ENCODE data around the gene SLC9A7.

The SLC9A7 gene

GRCh38 chrX:46561824-46562657 is 196.9 kb downstream of the SLC9A7 start:
- Histone ChIP-seq H3K36me3 (ENCODE audit: insufficient read depth, low read length) (no peaks in the 10 kb centered on the region), H3K4me1 (ENCODE audit: insufficient read depth, low read length, poor library complexity, severe bottlenecking) (peaks cover 7% of the 10 kb centered on the region), H2AFZ (ENCODE audit: low read length) (0 out of 2 replicates have a peak overlapping the region, but pooled peaks have one; percentile 36), H3F3A (ENCODE audit: low read depth) (no peaks in the 10 kb centered on the region), H3K79me2 (ENCODE audit: insufficient read depth, low read length) (no peaks in the 10 kb centered on the region), H4K20me1 (ENCODE audit: insufficient read depth, low read length, poor library complexity, severe bottlenecking) (no peaks in the 10 kb centered on the region), H3K4me3 (ENCODE audit: low read length, poor library complexity, severe bottlenecking) (no peak overlapping the region), H3K9me2 (replicated peaks; ENCODE audit: low read depth, low read length) (no peaks in the 10 kb centered on the region), H3K9me3 (ENCODE audit: insufficient read depth, low read depth, low read length) (no peaks in the 10 kb centered on the region), H3K9ac (ENCODE audit: low read depth, low read length, poor library complexity, severe bottlenecking) (no peak overlapping the region), H3K4me2 (ENCODE audit: low read depth, low read length, poor library complexity, severe bottlenecking) (peak overlapping the region; percentile 16), H3K27me3 (ENCODE audit: insufficient read depth, low read length, poor library complexity, severe bottlenecking) (no peaks in the 10 kb centered on the region)
- no peak for TF ChIP-seq EZH2phosphoT487 (IDR thresholded peaks at IDR 0.05; ENCODE audit: borderline replicate concordance)
- no peak for TF ChIP-seq CTCF (conservative IDR thresholded peaks at IDR 0.05; ENCODE audit: low read length)

- H3K4me1 ChIP-seq (ENCODE audit: insufficient read depth, low read length, poor library complexity, severe bottlenecking) = peaks cover 7% of the 10 kb centered on the region
- H3K27me3 ChIP-seq (ENCODE audit: insufficient read depth, low read length, poor library complexity, severe bottlenecking) = no peaks in the 10 kb centered on the region
- H3K79me2 ChIP-seq (ENCODE audit: insufficient read depth, low read length) = no peaks in the 10 kb centered on the region
- no peaks in the 10 kb centered on the region for H3F3A ChIP-seq (ENCODE audit: low read depth)
- no peak overlapping the region for H3K4me2 ChIP-seq (ENCODE audit: low read depth, low read length, poor library complexity, severe bottlenecking)
- TF ChIP-seq CTCF (conservative IDR thresholded peaks at IDR 0.05; ENCODE audit: low read length) (no peak), EZH2phosphoT487 (IDR thresholded peaks at IDR 0.05; ENCODE audit: borderline replicate concordance) (no peak)
- no peaks in the 10 kb centered on the region for H3K9me3 ChIP-seq (ENCODE audit: insufficient read depth, low read depth, low read length)
- no peak overlapping the region for H2AFZ ChIP-seq (ENCODE audit: low read length)
- H3K9me2 ChIP-seq (replicated peaks; ENCODE audit: low read depth, low read length) = no peaks in the 10 kb centered on the region
- H3K36me3 ChIP-seq (ENCODE audit: insufficient read depth, low read length) = no peaks in the 10 kb centered on the region
- H3K4me3 ChIP-seq (ENCODE audit: low read length, poor library complexity, severe bottlenecking) = no peak overlapping the region
- H4K20me1 ChIP-seq (ENCODE audit: insufficient read depth, low read length, poor library complexity, severe bottlenecking) = no peaks in the 10 kb centered on the region
- no peak overlapping the region for H3K9ac ChIP-seq (ENCODE audit: low read depth, low read length, poor library complexity, severe bottlenecking)
These were observed 199.9 kb downstream of the SLC9A7 start for GRCh38 chrX:46559062-46559461.

GRCh38 chrX:46554942-46555341 is 204.0 kb downstream of the SLC9A7 start:
- no peaks in the 10 kb centered on the region for H3K27me3 ChIP-seq (ENCODE audit: insufficient read depth, low read length, poor library complexity, severe bottlenecking)
- no peaks in the 10 kb centered on the region for H3F3A ChIP-seq (ENCODE audit: low read depth)
- no peaks in the 10 kb centered on the region for H3K9me2 ChIP-seq (replicated peaks; ENCODE audit: low read depth, low read length)
- TF ChIP-seq EZH2phosphoT487 (IDR thresholded peaks at IDR 0.05; ENCODE audit: borderline replicate concordance) (no peak), CTCF (conservative IDR thresholded peaks at IDR 0.05; ENCODE audit: low read length) (peak; percentile 32; the same call in 1 of the 2 replicates)
- H3K9ac ChIP-seq (ENCODE audit: low read depth, low read length, poor library complexity, severe bottlenecking) = no peak overlapping the region
- no peaks in the 10 kb centered on the region for H3K4me1 ChIP-seq (ENCODE audit: insufficient read depth, low read length, poor library complexity, severe bottlenecking)
- no peaks in the 10 kb centered on the region for H4K20me1 ChIP-seq (ENCODE audit: insufficient read depth, low read length, poor library complexity, severe bottlenecking)
- H3K4me3 ChIP-seq (ENCODE audit: low read length, poor library complexity, severe bottlenecking) = no peak overlapping the region
- H2AFZ ChIP-seq (ENCODE audit: low read length) = no peak overlapping the region
- no peaks in the 10 kb centered on the region for H3K79me2 ChIP-seq (ENCODE audit: insufficient read depth, low read length)
- H3K4me2 ChIP-seq (ENCODE audit: low read depth, low read length, poor library complexity, severe bottlenecking) = no peak overlapping the region
- H3K36me3 ChIP-seq (ENCODE audit: insufficient read depth, low read length) = no peaks in the 10 kb centered on the region
- H3K9me3 ChIP-seq (ENCODE audit: insufficient read depth, low read depth, low read length) = no peaks in the 10 kb centered on the region

All from Loucy (cell line).